GM19193 (cell line): ENCODE data around the gene MSI2.
A peak's percentile ranks its signal among the peaks of the same experiment; 100 is the strongest.

Experiments
- POLR2A ChIP-seq: IDR thresholded peaks from 4 replicates; pipeline ENCODE4 v1.6.1; 2011; ENCODE audit not compliant: insufficient read depth, insufficient read length; ENCODE audit errors: extremely low read depth

MSI2 gene

GRCh38 chr17:57356153-57356718, 99.9 kb downstream of the MSI2 start:
- TF ChIP-seq POLR2A = no peak

- no peak for TF ChIP-seq POLR2A
Observed at GRCh38 chr17:57356719-57357391, 100.5 kb downstream of the MSI2 start.

- TF ChIP-seq POLR2A = peak; percentile 61
Observed at GRCh38 chr17:57357392-57357784, 101.1 kb downstream of the MSI2 start.

GRCh38 chr17:57357830-57358430, 101.6 kb downstream of the MSI2 start:
- TF ChIP-seq POLR2A = no peak

GRCh38 chr17:57360266-57360665, 103.9 kb downstream of the MSI2 start:
- no peak for TF ChIP-seq POLR2A

- no peak for TF ChIP-seq POLR2A
Observed at GRCh38 chr17:57362797-57363556, 106.7 kb downstream of the MSI2 start.

GRCh38 chr17:57363580-57363979, 107.3 kb downstream of the MSI2 start:
- no peak for TF ChIP-seq POLR2A

- TF ChIP-seq POLR2A = no peak
Observed at GRCh38 chr17:57363998-57364643, 107.8 kb downstream of the MSI2 start.

GRCh38 chr17:57365420-57365819, 109.1 kb downstream of the MSI2 start:
- no peak for TF ChIP-seq POLR2A

GRCh38 chr17:57366177-57366557, 109.8 kb downstream of the MSI2 start:
- TF ChIP-seq POLR2A = no peak

- TF ChIP-seq POLR2A = no peak
Observed at GRCh38 chr17:57366558-57367351, 110.4 kb downstream of the MSI2 start.

GRCh38 chr17:57368637-57369336, 112.5 kb downstream of the MSI2 start:
- TF ChIP-seq POLR2A = no peak

GRCh38 chr17:57369509-57369945, 113.2 kb downstream of the MSI2 start:
- no peak for TF ChIP-seq POLR2A

GRCh38 chr17:57370037-57370581, 113.8 kb downstream of the MSI2 start:
- no peak for TF ChIP-seq POLR2A

GRCh38 chr17:57370619-57371018, 114.3 kb downstream of the MSI2 start:
- TF ChIP-seq POLR2A = no peak
